Nephron (organoid): ENCODE data around the gene RAB6C.
"Not testable (repeated sequence)": the region's sequence is repeated elsewhere in the genome, so short reads cannot be mapped to it uniquely, and the experiment has no call there.

ENCODE experiments used
- H3K27ac Mint-ChIP-seq, 3 experiments: 2 replicates each; pipeline ENCODE4 v1.8.0; 2020; ENCODE audit warnings: mixed read lengths in 3 of 3, mild to moderate bottlenecking in 2 of 3, moderate library complexity in 1 of 3
- H3K27me3 Mint-ChIP-seq: 2 replicates; pipeline ENCODE4 v1.8.0; 2021; ENCODE audit warnings: low read depth, mild to moderate bottlenecking, moderate library complexity, mixed read lengths
- H3K36me3 Mint-ChIP-seq: 2 replicates; pipeline ENCODE4 v1.8.0; 2020; ENCODE audit warnings: low read depth, mixed read lengths
- H3K4me1 Mint-ChIP-seq: 2 replicates; pipeline ENCODE4 v1.8.0; 2020; ENCODE audit warnings: mixed read lengths
- H3K4me3 Mint-ChIP-seq, 3 experiments: 2 replicates each; pipeline ENCODE4 v1.8.0; 2020; ENCODE audit warnings: mild to moderate bottlenecking in 3 of 3, mixed read lengths in 3 of 3, moderate library complexity in 2 of 3
- H3K9me3 Mint-ChIP-seq: 2 replicates; pipeline ENCODE4 v1.8.0; 2020; ENCODE audit warnings: mixed read lengths
- TF ChIP-seq, protein P1 (sequence below), 3 experiments: fragments of 200-600 bp; sonication (generic); IDR thresholded peaks; one replicate each; pipeline ENCODE4 v1.5.0; 2021; ENCODE audit warnings: antibody characterized with exemption in 3 of 3; ENCODE audit not compliant: unreplicated experiment in 3 of 3

RAB6C gene

GRCh38 chr2:129977986-129978385, 1.5 kb upstream of the RAB6C start:
- H3K36me3 Mint-ChIP-seq = no peaks in the 10 kb centered on the region
- peaks cover 90% of the 10 kb centered on the region for H3K27me3 Mint-ChIP-seq

DNA sequence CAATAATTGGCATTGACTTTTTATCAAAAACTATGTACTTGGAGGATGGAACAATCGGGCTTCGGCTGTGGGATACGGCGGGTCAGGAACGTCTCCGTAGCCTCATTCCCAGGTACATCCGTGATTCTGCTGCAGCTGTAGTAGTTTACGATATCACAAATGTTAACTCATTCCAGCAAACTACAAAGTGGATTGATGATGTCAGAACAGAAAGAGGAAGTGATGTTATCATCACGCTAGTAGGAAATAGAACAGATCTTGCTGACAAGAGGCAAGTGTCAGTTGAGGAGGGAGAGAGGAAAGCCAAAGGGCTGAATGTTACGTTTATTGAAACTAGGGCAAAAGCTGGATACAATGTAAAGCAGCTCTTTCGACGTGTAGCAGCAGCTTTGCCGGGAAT, 780 bp downstream of the RAB6C start:
- Mint-ChIP-seq H3K4me3 (peak overlapping the region; percentile 63 to 79 (median 72)), H3K27me3 (peaks cover 95% of the 10 kb centered on the region)
- not testable (repeated sequence) for H3K4me1 Mint-ChIP-seq, H3K36me3 Mint-ChIP-seq, H3K9me3 Mint-ChIP-seq, H3K27ac Mint-ChIP-seq

More at GRCh38 chr2:129977986-129978385, 1.5 kb upstream of the RAB6C start:
- H3K9me3 Mint-ChIP-seq = no peaks in the 10 kb centered on the region
- H3K27ac Mint-ChIP-seq = no peak overlapping the region
- H3K4me3 Mint-ChIP-seq = peak overlapping the region in 2 of 3 experiments; percentile 13 to 44
- no peaks in the 10 kb centered on the region for H3K4me1 Mint-ChIP-seq
- TF ChIP-seq, protein P1, sequence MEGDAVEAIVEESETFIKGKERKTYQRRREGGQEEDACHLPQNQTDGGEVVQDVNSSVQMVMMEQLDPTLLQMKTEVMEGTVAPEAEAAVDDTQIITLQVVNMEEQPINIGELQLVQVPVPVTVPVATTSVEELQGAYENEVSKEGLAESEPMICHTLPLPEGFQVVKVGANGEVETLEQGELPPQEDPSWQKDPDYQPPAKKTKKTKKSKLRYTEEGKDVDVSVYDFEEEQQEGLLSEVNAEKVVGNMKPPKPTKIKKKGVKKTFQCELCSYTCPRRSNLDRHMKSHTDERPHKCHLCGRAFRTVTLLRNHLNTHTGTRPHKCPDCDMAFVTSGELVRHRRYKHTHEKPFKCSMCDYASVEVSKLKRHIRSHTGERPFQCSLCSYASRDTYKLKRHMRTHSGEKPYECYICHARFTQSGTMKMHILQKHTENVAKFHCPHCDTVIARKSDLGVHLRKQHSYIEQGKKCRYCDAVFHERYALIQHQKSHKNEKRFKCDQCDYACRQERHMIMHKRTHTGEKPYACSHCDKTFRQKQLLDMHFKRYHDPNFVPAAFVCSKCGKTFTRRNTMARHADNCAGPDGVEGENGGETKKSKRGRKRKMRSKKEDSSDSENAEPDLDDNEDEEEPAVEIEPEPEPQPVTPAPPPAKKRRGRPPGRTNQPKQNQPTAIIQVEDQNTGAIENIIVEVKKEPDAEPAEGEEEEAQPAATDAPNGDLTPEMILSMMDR (IDR thresholded peaks at IDR 0.05; ENCODE audit: unreplicated experiment in 3 of 3) = no peak

DNA sequence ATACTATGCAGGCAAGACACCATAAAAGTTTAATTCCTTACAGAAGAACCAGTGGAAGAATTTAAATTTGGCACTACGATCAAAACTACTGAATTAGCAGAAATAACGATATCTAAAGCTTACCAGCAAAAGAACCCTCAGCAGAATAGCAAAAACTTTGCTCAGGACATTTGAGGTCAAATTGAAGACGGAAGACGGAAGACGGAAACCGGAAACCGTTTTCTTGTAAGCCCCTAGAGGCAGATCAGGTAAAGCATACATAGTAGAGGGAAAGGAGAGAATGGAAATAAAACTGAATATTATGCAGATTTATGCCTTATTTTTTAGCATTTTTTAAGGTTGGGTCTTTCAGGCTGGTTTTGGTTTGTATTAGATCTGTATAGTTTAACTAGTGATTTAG, 2.2 kb downstream of the RAB6C start:
- TF ChIP-seq, protein P1 (IDR thresholded peaks at IDR 0.05; ENCODE audit: unreplicated experiment in 3 of 3) = peak in 1 of 3 experiments; percentile 9
- not testable (repeated sequence) for H3K4me1 Mint-ChIP-seq, H3K36me3 Mint-ChIP-seq, H3K27ac Mint-ChIP-seq, H3K9me3 Mint-ChIP-seq
- Mint-ChIP-seq H3K4me3 (peak overlapping the region in 2 of 3 experiments; percentile 34 to 59), H3K27me3 (peaks cover 99% of the 10 kb centered on the region)

DNA sequence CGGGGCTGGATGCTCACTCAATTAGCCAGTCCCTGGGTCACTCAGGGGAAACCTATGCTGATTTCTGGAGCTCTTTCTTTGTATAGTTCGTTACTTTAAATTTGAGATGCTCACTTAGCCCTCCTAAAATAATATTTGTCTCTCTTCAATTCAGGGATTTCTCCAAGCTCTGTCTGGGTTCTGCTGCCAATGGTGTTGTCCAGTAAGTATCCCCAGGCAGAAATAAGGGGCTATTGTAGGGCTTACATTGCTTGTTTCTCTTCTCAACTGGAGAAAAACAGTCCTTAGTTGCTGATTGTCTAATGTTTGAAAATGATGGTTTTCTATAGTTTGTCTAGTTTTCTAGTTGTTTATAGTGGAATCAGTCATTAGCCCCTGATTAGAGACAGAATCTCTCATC, 5.0 kb downstream of the RAB6C start:
- TF ChIP-seq, protein P1 (IDR thresholded peaks at IDR 0.05; ENCODE audit: unreplicated experiment in 3 of 3) = no peak
- no peaks in the 10 kb centered on the region for H3K9me3 Mint-ChIP-seq
- H3K27me3 Mint-ChIP-seq = peaks cover 96% of the 10 kb centered on the region
- no peak overlapping the region for H3K27ac Mint-ChIP-seq
- H3K36me3 Mint-ChIP-seq = no peaks in the 10 kb centered on the region
- H3K4me3 Mint-ChIP-seq = no peak overlapping the region
- H3K4me1 Mint-ChIP-seq = no peaks in the 10 kb centered on the region

GRCh38 chr2:129992415-129993006, 13.0 kb downstream of the RAB6C start:
- Mint-ChIP-seq H3K27me3 (peaks cover 84% of the 10 kb centered on the region), H3K4me3 (peak overlapping the region; percentile 46 to 53 (median 48))
- not testable (repeated sequence) for H3K27ac Mint-ChIP-seq, H3K4me1 Mint-ChIP-seq, H3K9me3 Mint-ChIP-seq, H3K36me3 Mint-ChIP-seq

- H3K9me3 Mint-ChIP-seq, H3K4me1 Mint-ChIP-seq, H3K27ac Mint-ChIP-seq, H3K36me3 Mint-ChIP-seq: not testable (repeated sequence)
- peak overlapping the region in 2 of 3 experiments; percentile 35 to 40 for H3K4me3 Mint-ChIP-seq
- peaks cover 87% of the 10 kb centered on the region for H3K27me3 Mint-ChIP-seq
Observed at GRCh38 chr2:129993151-129993550, 13.7 kb downstream of the RAB6C start.

DNA sequence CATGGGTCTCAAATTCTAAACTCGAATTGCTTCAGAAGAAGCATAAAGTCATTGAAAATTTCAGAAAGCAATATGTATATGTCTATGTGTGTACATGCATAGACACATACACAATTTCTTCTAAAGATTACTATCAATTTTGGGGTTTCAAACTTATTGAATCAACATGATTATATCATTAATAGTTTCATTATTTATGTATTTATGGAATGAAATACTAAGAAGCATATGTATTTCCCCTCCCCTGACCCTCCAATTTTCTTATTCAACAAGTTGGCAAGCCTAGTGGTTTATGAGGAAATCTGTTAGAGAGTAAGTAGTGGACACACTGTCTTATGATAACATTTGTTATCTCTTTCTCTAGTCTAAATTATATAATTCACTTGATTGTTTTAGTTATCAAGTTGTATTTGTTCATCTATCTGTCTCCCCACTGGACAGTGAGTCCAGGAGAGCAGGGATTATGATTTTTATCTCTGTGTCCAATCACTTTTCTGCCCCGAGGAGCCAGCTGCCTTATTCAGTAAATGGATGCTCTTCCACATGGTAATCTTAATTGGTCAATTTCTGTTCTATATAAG, 17.3 kb downstream of the RAB6C start:
- H3K36me3 Mint-ChIP-seq, H3K4me3 Mint-ChIP-seq, H3K27ac Mint-ChIP-seq, H3K4me1 Mint-ChIP-seq: not testable (repeated sequence)
- peaks cover 85% of the 10 kb centered on the region for H3K27me3 Mint-ChIP-seq
- H3K9me3 Mint-ChIP-seq = peaks cover 25% of the 10 kb centered on the region

DNA sequence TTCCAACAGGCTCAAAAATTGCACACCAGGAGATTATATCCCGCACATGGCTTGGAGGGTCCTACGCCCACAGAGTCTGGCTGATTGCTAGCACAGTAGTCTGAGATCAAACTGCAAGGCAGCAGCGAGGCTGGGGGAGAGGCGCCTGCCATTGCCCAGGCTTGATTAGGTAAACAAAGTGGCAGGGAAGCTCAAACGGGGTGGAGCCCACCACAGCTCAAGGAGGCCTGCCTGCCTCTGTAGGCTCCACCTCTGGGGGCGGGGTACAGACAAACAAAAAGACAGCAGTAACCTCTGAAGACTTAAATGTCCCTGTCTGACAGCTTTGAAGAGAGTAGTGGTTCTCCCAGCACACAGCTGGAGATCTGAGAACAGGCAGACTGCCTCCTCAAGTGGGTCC, 19.3 kb downstream of the RAB6C start:
- not testable (repeated sequence) for H3K36me3 Mint-ChIP-seq, H3K4me3 Mint-ChIP-seq, H3K4me1 Mint-ChIP-seq, H3K27ac Mint-ChIP-seq
- Mint-ChIP-seq H3K9me3 (peaks cover 25% of the 10 kb centered on the region), H3K27me3 (peaks cover 77% of the 10 kb centered on the region)

DNA sequence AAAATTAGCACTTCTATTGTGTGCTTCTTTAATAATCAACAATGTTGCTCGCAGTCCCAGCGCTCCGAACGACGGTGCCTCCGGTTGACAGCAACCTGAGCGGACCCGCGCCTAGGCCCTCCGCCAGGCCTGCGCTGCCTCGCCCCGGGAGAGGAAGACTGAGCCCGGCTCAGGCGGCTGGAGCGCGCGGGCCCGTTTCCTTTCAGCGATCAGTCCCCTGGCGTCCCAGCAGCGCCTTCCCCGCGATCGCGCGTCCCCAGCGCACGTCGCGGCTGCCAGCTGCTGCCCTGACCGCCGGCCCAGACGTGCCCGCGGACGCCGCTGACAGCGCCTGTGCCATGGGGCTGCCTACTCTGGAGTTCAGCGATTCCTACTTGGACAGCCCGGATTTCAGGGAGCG, 26.4 kb downstream of the RAB6C start:
- H3K27me3 Mint-ChIP-seq = peaks cover 78% of the 10 kb centered on the region
- not testable (repeated sequence) for H3K27ac Mint-ChIP-seq, H3K4me1 Mint-ChIP-seq, H3K36me3 Mint-ChIP-seq, H3K4me3 Mint-ChIP-seq, H3K9me3 Mint-ChIP-seq

DNA sequence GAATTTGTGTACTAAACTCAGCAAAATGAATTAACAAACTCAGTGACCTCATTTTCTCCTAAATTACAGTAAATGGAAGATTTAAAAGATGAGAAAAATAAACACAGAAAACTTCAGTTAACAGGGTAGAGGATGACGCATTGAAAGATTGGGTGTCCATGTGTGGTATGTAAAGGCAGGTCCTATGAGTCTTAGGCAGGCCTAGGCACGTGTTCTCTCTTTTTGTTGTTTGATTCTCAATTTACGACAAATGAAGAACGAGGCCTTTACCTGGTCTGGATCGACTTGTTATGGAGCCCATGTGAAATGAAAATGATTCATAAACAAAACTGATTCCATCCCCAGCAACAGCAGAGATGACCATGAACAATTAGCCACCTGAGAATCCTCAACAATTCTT, 37.2 kb downstream of the RAB6C start:
- H3K9me3 Mint-ChIP-seq = peaks cover 22% of the 10 kb centered on the region
- H3K27me3 Mint-ChIP-seq, H3K36me3 Mint-ChIP-seq, H3K27ac Mint-ChIP-seq, H3K4me3 Mint-ChIP-seq, H3K4me1 Mint-ChIP-seq: not testable (repeated sequence)
